ENCODE measurements around the gene WDFY4.

Gene WDFY4

DNA sequence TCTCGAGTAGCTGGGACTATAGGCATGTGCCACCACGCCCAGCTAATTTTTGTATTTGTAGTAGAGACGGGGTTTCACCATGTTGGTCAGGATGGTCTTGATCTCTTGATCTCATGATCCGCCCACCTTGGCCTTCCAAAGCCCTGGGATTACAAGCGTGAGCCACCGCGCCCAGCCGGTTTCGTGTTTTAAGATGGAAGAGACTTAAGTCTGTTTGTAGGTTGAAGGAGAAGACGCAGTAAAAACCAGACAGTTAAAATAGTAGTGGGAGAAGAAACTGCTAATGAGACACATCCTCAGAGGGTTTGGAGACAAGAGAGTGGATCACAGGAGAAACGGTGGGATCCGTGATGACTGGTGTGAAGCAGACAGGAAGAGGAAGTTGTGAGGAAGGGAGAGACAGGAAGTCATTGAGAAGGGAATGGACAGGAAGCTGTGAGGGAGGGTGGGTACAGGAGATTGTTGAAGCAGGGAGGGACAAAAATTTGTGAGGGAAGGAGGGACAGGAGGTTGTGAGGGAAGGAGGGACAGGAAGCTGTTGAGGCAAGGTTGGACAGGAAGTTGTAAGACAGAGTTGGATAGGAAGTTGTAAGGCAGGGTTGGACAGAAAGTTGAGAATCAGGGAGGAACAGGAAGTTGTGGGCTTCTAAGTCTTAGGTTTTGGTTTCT is 115.5 kb downstream of the WDFY4 start:
- DNase-seq: no peak

GRCh38 chr10:48801001-48801421 is 116.3 kb downstream of the WDFY4 start:
- DNase-seq: no peak

GRCh38 chr10:48802611-48803071 is 118.0 kb downstream of the WDFY4 start:
- DNase-seq: no peak

DNA sequence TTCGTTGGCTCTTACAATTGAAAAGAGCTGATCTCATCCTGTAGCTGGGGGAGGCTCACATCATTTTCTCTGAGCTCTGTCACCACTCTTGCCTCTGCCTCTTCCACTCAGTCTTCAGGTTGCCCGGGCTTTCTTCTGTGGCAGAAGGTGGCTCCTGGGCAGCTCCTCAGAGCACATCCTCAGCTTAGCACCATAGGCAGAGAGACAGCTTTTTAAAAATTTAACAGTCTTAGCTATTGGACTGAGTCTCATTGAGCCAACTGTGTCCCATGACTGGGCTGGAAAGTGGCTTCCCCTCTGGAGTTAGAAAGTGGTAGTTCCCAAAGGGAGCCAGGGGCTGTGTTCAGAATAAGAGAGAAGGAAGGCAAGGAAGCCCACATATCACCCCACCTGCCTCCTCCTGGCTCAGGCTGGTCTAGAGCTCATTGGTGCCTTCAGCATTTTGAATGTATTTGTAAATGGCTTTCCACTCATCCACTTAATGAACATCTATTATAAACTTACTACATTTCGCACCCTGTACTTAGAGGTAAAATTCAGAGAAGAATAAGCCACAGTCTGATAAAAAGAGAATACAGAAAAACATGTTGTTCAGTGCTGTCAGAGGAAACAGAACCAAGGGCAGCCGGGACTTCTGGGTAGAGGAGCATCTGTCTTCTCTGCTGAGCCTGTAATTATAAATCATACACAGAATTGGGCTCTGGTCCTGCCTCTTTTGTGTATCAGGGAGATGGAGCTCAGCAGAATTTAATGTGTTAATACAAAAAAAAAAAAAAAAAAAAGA is 119.3 kb downstream of the WDFY4 start:
- no peak for DNase-seq

DNA sequence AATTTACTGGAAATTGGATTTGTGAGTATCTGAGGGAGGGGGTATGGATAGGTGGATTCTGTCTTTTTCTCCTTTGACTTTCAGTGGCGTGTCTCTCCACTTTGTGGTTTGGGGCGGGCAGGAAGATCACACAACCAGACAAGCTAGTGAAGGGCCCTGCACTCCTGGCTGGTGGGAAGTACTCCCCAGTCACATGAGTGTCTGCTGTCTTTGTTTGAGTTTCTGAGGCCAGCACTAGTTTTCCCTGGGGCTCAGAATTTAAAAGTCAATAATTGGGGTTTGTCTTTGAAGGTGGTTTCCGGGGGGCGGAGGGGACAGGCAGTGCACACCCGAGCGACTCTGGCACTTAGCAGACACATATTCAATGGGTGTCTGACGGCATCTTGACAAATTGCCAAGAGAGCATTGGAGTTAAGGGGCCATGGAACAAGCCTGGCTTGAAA is 120.1 kb downstream of the WDFY4 start:
- no peak for DNase-seq

- no peak for DNase-seq
Measured at GRCh38 chr10:48805411-48805810, 120.7 kb downstream of the WDFY4 start.

DNA sequence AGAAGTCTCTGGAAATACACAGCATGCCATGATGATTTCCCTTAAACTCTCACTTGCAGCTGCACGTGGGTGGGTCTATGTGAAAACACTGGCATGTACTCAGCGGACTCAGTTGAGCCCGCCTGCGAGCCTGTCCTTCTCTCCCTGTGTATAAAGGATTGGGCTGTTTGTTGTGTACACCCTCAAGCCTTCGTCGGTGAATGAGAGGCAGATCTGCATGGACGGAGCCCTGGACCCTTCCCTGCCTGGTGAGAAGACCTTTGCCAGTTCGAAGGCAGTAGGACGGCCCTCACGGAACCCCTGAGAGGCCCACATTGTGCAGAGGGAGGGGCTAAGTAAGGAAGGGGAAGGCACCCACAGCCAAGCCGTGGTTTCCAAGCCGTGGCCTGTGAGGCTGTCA is 121.2 kb downstream of the WDFY4 start:
- no peak for DNase-seq

DNA sequence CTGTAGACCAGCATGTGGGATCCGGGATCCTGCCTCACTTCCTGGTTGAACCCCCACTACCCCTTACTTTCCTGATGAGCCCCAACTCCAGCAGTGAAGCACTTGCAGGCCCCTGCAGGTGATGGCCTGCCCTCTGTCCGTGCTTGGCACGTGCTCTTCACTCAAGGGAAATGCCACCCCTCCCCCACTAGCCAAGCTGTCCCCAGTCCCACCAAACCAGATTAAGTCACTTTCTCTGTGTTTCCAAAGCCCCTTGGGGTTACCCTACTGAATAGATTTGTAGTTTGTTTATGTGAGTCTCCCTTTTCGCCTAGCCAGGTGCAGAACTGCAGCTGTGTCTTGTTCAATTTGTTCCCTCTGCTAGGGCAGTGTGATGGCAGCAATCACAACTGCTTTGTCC is 121.7 kb downstream of the WDFY4 start:
- no peak for DNase-seq

DNA sequence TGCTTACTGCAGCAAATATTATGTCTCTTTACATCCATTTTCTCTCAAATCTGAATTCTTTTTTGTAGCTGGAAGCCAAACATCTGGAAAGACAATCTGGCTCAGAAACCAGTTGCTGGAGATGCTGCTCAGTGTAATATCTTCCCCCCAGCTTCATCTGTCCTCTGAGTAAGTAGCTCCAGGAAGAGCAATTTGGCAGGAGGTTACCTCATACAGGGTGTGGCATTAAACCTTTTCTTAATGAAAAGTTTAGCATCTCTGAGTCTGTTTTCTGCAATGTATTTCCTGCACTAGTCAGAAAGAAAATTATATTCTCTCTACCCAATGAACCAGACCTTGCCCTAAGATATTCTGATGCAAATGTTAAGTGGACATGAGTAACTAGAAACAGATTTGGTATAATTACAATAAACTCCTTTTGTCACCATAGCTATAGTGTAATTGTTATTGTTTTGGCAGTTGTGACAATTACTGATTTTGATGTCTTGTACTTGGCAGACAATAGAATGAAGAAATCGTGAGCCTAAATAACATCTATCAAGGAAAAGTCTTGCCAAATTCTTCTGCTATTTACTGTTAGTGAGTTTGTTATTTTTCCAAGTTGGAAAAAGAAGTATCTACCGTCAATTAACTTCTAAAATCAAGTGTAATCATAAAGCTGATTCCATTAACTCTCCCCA is 123.3 kb downstream of the WDFY4 start:
- DNase-seq: no peak

- DNase-seq: no peak
Measured at GRCh38 chr10:48809261-48809660, 124.6 kb downstream of the WDFY4 start.

DNA sequence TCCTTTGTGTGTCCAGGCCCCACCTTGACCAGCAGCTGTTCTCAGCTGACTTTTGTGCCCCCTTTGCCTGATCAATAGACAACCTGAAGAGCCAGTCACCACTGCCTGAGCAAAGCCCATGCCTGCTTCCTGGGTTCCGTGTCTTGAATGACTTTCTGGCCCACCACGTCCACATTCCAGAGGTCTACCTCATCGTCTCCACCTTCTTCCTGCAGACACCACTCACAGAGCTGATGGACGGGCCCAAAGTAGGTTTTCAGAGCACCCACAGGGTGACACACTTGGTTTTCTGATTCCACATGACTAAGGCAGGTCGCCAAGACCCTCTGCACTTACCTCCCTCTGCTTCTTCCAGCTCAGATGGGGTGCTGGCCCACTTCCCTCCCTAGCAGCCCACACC is 126.8 kb downstream of the WDFY4 start:
- no peak for DNase-seq

GRCh38 chr10:48811917-48812316 is 127.2 kb downstream of the WDFY4 start:
- no peak for DNase-seq

DNA sequence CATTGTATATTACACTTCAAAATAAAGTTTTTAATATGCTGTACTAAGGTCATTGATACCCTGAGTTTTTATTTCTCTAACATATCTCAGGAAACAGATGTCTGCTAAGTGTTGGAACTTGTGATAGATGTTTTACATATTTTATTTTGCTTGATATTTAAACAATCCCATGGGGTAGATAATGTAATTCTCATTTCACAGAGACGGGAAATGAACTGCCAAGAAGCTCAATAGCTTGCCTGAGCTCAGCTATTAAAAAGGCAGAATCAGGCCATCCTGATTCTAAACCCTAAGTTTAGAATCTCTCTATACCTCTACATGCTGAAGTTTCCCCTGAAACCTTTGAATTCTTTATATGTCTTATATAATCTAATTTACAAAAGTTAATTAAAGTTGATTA is 128.6 kb downstream of the WDFY4 start:
- no peak for DNase-seq

GRCh38 chr10:48813825-48814224 is 129.2 kb downstream of the WDFY4 start:
- no peak for DNase-seq

- no peak for DNase-seq
Measured at GRCh38 chr10:48814933-48815332, 130.3 kb downstream of the WDFY4 start.

DNA sequence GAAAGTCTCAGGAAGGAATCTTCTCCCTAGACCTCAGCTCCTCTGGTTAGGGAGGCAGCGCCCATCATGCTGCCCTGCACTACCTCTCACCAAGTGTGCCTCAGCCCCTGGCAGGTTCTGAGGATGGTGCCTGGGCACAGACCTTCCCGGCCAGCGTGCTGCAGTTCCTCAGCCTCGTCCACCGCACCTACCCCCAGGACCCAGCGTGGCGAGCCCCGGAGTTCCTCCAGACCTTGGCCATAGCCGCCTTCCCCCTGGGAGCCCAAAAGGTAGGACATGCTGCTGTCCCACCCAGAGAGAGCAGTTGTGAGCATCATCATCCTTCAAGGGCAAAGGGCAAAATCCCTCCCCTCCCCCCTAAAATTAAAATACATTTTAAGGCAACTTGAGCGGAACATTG is 132.5 kb downstream of the WDFY4 start:
- DNase-seq: no peak

GRCh38 chr10:48818081-48818480 is 133.4 kb downstream of the WDFY4 start:
- DNase-seq: no peak

- no peak for DNase-seq
Measured at GRCh38 chr10:48818861-48819520, 134.3 kb downstream of the WDFY4 start.

DNA sequence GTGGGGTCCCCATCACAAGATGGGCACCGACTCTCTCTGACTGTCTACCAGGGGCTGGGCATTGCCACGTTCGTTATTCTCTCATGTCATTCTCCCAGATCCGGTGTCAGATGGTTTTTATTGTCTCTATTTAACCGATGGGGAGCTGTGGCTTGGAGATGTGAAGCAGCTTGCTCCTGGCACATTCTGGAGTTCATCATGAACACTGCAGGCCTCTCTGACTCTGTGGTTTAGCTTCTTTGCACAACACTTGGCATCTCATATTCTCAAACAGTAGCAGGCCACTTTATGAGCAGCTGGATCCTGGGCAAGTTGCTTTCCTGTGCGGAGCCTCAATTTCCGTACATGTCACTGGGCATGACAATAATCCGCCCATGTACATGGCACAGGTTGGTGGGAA is 135.1 kb downstream of the WDFY4 start:
- DNase-seq: no peak

DNA sequence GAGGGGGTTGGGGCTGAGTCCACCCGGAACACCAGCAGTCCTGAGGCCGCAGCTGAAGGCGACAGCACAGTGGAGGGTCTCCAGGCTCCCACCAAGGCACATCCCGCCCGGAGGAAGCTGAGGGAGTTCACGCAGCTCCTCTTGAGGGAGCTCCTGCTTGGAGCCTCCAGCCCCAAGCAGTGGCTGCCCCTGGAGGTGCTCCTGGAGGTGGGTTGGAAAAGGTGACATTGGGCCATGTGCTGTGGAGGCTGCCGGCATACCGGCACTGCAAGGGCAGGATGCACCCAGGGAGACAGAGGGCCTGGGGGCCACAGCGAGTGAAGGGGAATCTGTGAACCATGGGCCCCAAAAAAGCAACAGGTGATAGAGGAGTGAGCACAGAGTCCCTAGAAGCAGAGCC is 135.6 kb downstream of the WDFY4 start:
- DNase-seq: no peak

DNA sequence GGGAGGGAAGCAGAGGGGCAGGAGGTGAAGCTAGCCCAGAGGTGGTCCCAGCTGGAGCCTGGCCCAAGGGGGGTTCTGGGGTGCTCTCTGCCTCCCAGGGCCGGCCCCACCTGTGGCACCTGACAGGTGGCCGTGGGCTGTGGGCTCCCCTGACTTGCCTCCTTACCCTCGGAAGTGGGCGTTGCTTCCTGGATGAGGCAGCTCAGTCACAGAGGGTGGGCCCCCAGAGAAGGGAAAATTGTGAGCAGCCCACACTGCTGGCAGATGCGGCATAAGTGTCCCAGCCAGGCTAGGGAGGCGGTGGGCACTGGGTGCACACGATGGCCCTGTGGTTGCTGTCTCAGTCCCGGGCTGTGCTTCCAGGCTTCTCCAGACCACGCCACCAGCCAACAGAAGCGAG is 136.0 kb downstream of the WDFY4 start:
- no peak for DNase-seq

- no peak for DNase-seq
Measured at GRCh38 chr10:48821111-48821510, 136.4 kb downstream of the WDFY4 start.

DNA sequence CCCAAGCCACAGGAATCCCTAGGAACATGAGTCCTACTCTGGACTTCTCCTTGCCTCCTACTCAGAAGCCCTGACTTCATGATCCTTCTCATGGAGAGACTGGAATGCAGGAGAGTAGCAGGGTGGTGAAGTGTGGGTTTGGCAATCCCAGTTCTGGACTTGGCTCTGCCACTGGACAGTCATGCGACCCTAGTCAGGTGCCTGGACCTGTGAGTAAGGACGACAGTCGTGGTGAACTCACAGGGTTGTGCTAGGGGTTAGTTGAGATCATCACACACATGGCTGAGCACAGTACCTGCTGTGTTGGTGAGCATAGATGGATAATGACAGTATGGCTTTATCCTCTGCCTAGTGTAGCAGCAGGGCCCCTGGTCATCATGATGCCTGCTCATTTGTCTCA is 137.0 kb downstream of the WDFY4 start:
- no peak for DNase-seq

Measured in activated CD8-positive, alpha-beta memory T cell treated with anti-CD3 and anti-CD28 coated beads, Interleukin-2, amount 50 U/mL, for 48 hours (primary cell).